Measurements from ENCODE around the gene LMX1B.

- TF ChIP-seq YY1 (IDR thresholded peaks at IDR 0.05; ENCODE audit: extremely low read depth, insufficient replicate concordance, low read depth, low read length) (no peak), EZH2 (IDR thresholded peaks at IDR 0.05) (no peak), CTCF (IDR thresholded peaks at IDR 0.05 in 2 of 3, conservative IDR thresholded peaks at IDR 0.05 in 1 of 3; ENCODE audit: borderline replicate concordance in 1 of 3, insufficient read depth in 1 of 3, low read depth in 2 of 3, low read length in 2 of 3) (no peak), SIN3A (IDR thresholded peaks at IDR 0.05; ENCODE audit: low read depth) (no peak), POLR2AphosphoS5 (IDR thresholded peaks at IDR 0.05; ENCODE audit: low read depth, low read length) (no peak), RAD21 (IDR thresholded peaks at IDR 0.05; ENCODE audit: low read depth) (no peak), MAX (IDR thresholded peaks at IDR 0.05) (no peak), TCF7L2 (IDR thresholded peaks at IDR 0.05; ENCODE audit: borderline replicate concordance, extremely low read depth, insufficient read depth, insufficient read length) (no peak), POLR2A (IDR thresholded peaks at IDR 0.05; ENCODE audit: borderline replicate concordance, extremely low read depth, insufficient read depth, insufficient read length) (no peak), EGR1 (IDR thresholded peaks at IDR 0.05; ENCODE audit: low read depth) (no peak), REST (IDR thresholded peaks at IDR 0.05; ENCODE audit: low read depth) (no peak), ATF3 (IDR thresholded peaks at IDR 0.05) (no peak)
- TF ChIP-seq, protein P1, sequence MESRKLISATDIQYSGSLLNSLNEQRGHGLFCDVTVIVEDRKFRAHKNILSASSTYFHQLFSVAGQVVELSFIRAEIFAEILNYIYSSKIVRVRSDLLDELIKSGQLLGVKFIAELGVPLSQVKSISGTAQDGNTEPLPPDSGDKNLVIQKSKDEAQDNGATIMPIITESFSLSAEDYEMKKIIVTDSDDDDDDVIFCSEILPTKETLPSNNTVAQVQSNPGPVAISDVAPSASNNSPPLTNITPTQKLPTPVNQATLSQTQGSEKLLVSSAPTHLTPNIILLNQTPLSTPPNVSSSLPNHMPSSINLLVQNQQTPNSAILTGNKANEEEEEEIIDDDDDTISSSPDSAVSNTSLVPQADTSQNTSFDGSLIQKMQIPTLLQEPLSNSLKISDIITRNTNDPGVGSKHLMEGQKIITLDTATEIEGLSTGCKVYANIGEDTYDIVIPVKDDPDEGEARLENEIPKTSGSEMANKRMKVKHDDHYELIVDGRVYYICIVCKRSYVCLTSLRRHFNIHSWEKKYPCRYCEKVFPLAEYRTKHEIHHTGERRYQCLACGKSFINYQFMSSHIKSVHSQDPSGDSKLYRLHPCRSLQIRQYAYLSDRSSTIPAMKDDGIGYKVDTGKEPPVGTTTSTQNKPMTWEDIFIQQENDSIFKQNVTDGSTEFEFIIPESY (IDR thresholded peaks at IDR 0.05; ENCODE audit: extremely low read depth, insufficient replicate concordance, low read length): no peak
Observed at GRCh38 chr9:126706698-126707053, 92.9 kb downstream of the LMX1B start.

All from HCT116 (cell line).